ENCODE results near the gene HACL1. TPM values are rescaled to one million over a fixed set of nuclear protein-coding genes. Genes with fewer than 3 reads are reported as not detected.

The HACL1 gene
- polyA plus RNA-seq, 1 of the 3 experiments (the other 2 are of a cell fraction) = 15.1 TPM

DNA sequence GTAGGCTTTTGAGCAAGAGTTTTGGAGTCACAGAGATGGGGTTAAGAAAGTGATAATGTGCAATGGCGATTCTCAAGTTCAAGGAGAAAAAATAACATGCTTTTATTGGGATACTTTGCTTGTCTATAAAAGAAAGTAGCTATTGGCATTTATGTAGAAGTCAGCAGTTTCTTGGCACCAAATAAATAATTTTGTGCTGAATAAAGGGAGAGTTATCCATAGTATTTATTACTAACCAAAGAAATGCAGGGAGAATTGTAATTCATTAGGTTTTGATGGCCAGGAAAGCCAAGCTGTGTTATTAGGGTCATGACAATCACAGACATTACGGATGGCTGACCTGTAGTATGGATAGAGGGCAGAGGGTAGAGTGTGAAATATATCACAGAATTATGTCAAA is 33.3 kb upstream of the HACL1 start:
- H3K4me3 ChIP-seq (ENCODE audit: low read depth in 2 of 2, low read length in 1 of 2) = no peak overlapping the region
- CTCF ChIA-PET = interaction anchor here (0.7 to 2.0 kb wide), 7 partner anchors 8 to 544 kb away, joined by 3 to 7 read pairs (median 5); no protein-coding TSS in a partner anchor
- DNase-seq = no peak
- no peaks in the 10 kb centered on the region for H3K27me3 ChIP-seq (ENCODE audit: insufficient read depth)
- H3K9me3 ChIP-seq = no peaks in the 10 kb centered on the region
- peak overlapping the region; percentile 92 to 99 for H3K27ac ChIP-seq (ENCODE audit: low read depth in 2 of 2, low read length in 1 of 2)
- H3K4me2 ChIP-seq = peak overlapping the region; percentile 64; the same call in 1 of the 2 replicates
- H3K36me3 ChIP-seq (replicated peaks in 1 of 2; ENCODE audit: control insufficient read depth in 1 of 2, insufficient read depth in 2 of 2, low read length in 1 of 2) = no peaks in the 10 kb centered on the region
- peak overlapping the region; percentile 85; the same call in 1 of the 2 replicates for H3K9ac ChIP-seq
- WGBS (ENCODE audit: low lambda C conversion rate) = 84% methylated on average over 2 of the region's 2 CpGs
- no peaks in the 10 kb centered on the region for H4K20me1 ChIP-seq (ENCODE audit: insufficient read depth)
- H3K9me2 ChIP-seq = no peaks in the 10 kb centered on the region
- H3F3A ChIP-seq (replicated peaks; ENCODE audit: insufficient read depth) = peaks cover 74% of the 10 kb centered on the region
- no peak overlapping the region for H2AFZ ChIP-seq (ENCODE audit: low read depth)
- POLR2A ChIA-PET = no interaction called here
- TF ChIP-seq, protein P1, sequence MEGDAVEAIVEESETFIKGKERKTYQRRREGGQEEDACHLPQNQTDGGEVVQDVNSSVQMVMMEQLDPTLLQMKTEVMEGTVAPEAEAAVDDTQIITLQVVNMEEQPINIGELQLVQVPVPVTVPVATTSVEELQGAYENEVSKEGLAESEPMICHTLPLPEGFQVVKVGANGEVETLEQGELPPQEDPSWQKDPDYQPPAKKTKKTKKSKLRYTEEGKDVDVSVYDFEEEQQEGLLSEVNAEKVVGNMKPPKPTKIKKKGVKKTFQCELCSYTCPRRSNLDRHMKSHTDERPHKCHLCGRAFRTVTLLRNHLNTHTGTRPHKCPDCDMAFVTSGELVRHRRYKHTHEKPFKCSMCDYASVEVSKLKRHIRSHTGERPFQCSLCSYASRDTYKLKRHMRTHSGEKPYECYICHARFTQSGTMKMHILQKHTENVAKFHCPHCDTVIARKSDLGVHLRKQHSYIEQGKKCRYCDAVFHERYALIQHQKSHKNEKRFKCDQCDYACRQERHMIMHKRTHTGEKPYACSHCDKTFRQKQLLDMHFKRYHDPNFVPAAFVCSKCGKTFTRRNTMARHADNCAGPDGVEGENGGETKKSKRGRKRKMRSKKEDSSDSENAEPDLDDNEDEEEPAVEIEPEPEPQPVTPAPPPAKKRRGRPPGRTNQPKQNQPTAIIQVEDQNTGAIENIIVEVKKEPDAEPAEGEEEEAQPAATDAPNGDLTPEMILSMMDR (IDR thresholded peaks at IDR 0.05) = no peak
- TF ChIP-seq, protein P2, sequence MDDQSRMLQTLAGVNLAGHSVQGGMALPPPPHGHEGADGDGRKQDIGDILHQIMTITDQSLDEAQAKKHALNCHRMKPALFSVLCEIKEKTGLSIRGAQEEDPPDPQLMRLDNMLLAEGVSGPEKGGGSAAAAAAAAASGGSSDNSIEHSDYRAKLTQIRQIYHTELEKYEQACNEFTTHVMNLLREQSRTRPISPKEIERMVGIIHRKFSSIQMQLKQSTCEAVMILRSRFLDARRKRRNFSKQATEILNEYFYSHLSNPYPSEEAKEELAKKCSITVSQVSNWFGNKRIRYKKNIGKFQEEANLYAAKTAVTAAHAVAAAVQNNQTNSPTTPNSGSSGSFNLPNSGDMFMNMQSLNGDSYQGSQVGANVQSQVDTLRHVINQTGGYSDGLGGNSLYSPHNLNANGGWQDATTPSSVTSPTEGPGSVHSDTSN (IDR thresholded peaks at IDR 0.05) = no peak
- TF ChIP-seq GATA2 (CRISPR knock-in tag; IDR thresholded peaks at IDR 0.05) (no peak), GABPA (IDR thresholded peaks at IDR 0.05; ENCODE audit: low read depth) (no peak), SMC3 (IDR thresholded peaks at IDR 0.05; ENCODE audit: low read depth, low read length) (no peak), SIN3A (IDR thresholded peaks at IDR 0.05; ENCODE audit: borderline replicate concordance, low read depth, low read length) (no peak), EP300 (IDR thresholded peaks at IDR 0.05; ENCODE audit: borderline replicate concordance in 1 of 2, low read depth in 1 of 2, low read length in 1 of 2) (no peak), RFX5 (IDR thresholded peaks at IDR 0.05; ENCODE audit: low read length) (no peak), RXRA (IDR thresholded peaks at IDR 0.05; ENCODE audit: borderline replicate concordance, low read depth) (no peak), FOSL2 (IDR thresholded peaks at IDR 0.05; ENCODE audit: borderline replicate concordance, low read depth) (no peak), TCF12 (IDR thresholded peaks at IDR 0.05) (no peak)
- TF ChIP-seq, protein P3, sequence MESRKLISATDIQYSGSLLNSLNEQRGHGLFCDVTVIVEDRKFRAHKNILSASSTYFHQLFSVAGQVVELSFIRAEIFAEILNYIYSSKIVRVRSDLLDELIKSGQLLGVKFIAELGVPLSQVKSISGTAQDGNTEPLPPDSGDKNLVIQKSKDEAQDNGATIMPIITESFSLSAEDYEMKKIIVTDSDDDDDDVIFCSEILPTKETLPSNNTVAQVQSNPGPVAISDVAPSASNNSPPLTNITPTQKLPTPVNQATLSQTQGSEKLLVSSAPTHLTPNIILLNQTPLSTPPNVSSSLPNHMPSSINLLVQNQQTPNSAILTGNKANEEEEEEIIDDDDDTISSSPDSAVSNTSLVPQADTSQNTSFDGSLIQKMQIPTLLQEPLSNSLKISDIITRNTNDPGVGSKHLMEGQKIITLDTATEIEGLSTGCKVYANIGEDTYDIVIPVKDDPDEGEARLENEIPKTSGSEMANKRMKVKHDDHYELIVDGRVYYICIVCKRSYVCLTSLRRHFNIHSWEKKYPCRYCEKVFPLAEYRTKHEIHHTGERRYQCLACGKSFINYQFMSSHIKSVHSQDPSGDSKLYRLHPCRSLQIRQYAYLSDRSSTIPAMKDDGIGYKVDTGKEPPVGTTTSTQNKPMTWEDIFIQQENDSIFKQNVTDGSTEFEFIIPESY (IDR thresholded peaks at IDR 0.05; ENCODE audit: borderline replicate concordance, low read depth) = no peak
- TF ChIP-seq, protein P4, sequence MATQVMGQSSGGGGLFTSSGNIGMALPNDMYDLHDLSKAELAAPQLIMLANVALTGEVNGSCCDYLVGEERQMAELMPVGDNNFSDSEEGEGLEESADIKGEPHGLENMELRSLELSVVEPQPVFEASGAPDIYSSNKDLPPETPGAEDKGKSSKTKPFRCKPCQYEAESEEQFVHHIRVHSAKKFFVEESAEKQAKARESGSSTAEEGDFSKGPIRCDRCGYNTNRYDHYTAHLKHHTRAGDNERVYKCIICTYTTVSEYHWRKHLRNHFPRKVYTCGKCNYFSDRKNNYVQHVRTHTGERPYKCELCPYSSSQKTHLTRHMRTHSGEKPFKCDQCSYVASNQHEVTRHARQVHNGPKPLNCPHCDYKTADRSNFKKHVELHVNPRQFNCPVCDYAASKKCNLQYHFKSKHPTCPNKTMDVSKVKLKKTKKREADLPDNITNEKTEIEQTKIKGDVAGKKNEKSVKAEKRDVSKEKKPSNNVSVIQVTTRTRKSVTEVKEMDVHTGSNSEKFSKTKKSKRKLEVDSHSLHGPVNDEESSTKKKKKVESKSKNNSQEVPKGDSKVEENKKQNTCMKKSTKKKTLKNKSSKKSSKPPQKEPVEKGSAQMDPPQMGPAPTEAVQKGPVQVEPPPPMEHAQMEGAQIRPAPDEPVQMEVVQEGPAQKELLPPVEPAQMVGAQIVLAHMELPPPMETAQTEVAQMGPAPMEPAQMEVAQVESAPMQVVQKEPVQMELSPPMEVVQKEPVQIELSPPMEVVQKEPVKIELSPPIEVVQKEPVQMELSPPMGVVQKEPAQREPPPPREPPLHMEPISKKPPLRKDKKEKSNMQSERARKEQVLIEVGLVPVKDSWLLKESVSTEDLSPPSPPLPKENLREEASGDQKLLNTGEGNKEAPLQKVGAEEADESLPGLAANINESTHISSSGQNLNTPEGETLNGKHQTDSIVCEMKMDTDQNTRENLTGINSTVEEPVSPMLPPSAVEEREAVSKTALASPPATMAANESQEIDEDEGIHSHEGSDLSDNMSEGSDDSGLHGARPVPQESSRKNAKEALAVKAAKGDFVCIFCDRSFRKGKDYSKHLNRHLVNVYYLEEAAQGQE (IDR thresholded peaks at IDR 0.05; ENCODE audit: low read depth, low read length) = no peak
- TF ChIP-seq, protein P5, sequence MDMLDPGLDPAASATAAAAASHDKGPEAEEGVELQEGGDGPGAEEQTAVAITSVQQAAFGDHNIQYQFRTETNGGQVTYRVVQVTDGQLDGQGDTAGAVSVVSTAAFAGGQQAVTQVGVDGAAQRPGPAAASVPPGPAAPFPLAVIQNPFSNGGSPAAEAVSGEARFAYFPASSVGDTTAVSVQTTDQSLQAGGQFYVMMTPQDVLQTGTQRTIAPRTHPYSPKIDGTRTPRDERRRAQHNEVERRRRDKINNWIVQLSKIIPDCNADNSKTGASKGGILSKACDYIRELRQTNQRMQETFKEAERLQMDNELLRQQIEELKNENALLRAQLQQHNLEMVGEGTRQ (IDR thresholded peaks at IDR 0.05; ENCODE audit: borderline replicate concordance, low read depth, low read length) = no peak
- peaks cover 12% of the 10 kb centered on the region; the same call in 1 of the 2 replicates for H3K79me2 ChIP-seq (ENCODE audit: insufficient read depth)
- H3K4me1 ChIP-seq (ENCODE audit: control insufficient read depth in 1 of 2, insufficient read depth in 2 of 2, low read depth in 1 of 2, low read length in 1 of 2) = peaks cover 45 to 46% of the 10 kb centered on the region in 2 experiments
